Fibroblast of skin of right quadriceps (primary cell): ENCODE data around the gene DCP2.

Experiments used
- DNase-seq: peaks from one replicate; pipeline ENCODE4 v3.0.0-alpha.2; 2013

The DCP2 gene

GRCh38 chr5:112967520-112968083 lies 9.0 kb upstream of the DCP2 start:
- no peak for DNase-seq

GRCh38 chr5:112968411-112969106 lies 8.0 kb upstream of the DCP2 start:
- no peak for DNase-seq

GRCh38 chr5:112971276-112971675 lies 5.3 kb upstream of the DCP2 start:
- DNase-seq, result no peak

GRCh38 chr5:112973036-112973435 lies 3.6 kb upstream of the DCP2 start:
- no peak for DNase-seq

- DNase-seq, result no peak
These were observed 2.7 kb upstream of the DCP2 start for GRCh38 chr5:112973904-112974303.

GRCh38 chr5:112974901-112975300 lies 1.7 kb upstream of the DCP2 start:
- no peak for DNase-seq

- DNase-seq, result no peak
These were observed 722 bp upstream of the DCP2 start for GRCh38 chr5:112975721-112976431.

GRCh38 chr5:112977440-112977861 lies 853 bp downstream of the DCP2 start:
- no peak for DNase-seq

GRCh38 chr5:112978836-112979235 lies 2.2 kb downstream of the DCP2 start:
- no peak for DNase-seq

- no peak for DNase-seq
These were observed 3.1 kb downstream of the DCP2 start for GRCh38 chr5:112979723-112980122.

- peak; percentile 53 for DNase-seq
These were observed 6.8 kb downstream of the DCP2 start for GRCh38 chr5:112983363-112983762.

GRCh38 chr5:112986224-112986623 lies 9.6 kb downstream of the DCP2 start:
- no peak for DNase-seq

- DNase-seq, result peak; percentile 61
These were observed 19.4 kb downstream of the DCP2 start for GRCh38 chr5:112995764-112996618.

GRCh38 chr5:112996830-112997374 lies 20.3 kb downstream of the DCP2 start:
- DNase-seq, result peak; percentile 35

GRCh38 chr5:112998296-112998695 lies 21.7 kb downstream of the DCP2 start:
- no peak for DNase-seq

GRCh38 chr5:113000466-113000865 lies 23.9 kb downstream of the DCP2 start:
- DNase-seq, result no peak

- DNase-seq, result no peak
These were observed 25.8 kb downstream of the DCP2 start for GRCh38 chr5:113002423-113002822.

- no peak for DNase-seq
These were observed 27.2 kb downstream of the DCP2 start for GRCh38 chr5:113003763-113004162.

- DNase-seq, result no peak
These were observed 28.9 kb downstream of the DCP2 start for GRCh38 chr5:113005454-113005853.

GRCh38 chr5:113017881-113018635 lies 41.5 kb downstream of the DCP2 start:
- DNase-seq, result no peak

GRCh38 chr5:113020461-113021273 lies 44.1 kb downstream of the DCP2 start:
- peak; percentile 56 for DNase-seq
